ENCODE data around the gene FETUB.

DNA sequence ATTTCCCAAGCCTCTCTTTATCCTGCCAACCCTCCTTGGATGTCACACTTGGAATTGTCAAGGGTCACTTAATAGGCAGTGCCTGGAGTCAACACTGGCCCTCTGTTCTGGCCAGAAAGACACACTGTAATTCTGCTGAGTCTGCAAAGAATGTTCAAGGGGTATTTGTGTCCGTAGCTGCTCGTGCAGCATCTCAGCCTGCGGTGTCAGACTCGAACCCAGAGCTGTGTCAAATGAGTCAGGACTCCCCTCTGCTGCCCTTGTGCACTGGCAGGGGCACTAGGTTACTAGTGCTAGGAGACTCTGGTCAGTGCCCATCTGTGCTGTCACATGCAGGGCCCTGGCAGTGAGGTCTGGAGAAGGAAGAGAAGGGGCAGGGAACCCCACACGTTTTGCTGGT, 28.1 kb upstream of the FETUB start:
- TF ChIP-seq POLR2A (IDR thresholded peaks at IDR 0.05) (no peak), CTCF (IDR thresholded peaks at IDR 0.05) (no peak)

All from adrenal gland (tissue), 5 donors.